GM10847 (cell line): ENCODE data around the gene DOK7.

Experiments
- POLR2A ChIP-seq: IDR thresholded peaks from 2 replicates; pipeline ENCODE4 v1.6.1; 2011; ENCODE audit not compliant: insufficient read length; ENCODE audit errors: extremely low read depth

Gene DOK7

GRCh38 chr4:3463556-3464348 lies 646 bp downstream of the DOK7 start:
- TF ChIP-seq POLR2A: no peak

- TF ChIP-seq POLR2A: no peak
These were observed 1.3 kb downstream of the DOK7 start for GRCh38 chr4:3464349-3464905.

- no peak for TF ChIP-seq POLR2A
These were observed 2.0 kb downstream of the DOK7 start for GRCh38 chr4:3464911-3465697.

GRCh38 chr4:3465698-3466671 lies 2.9 kb downstream of the DOK7 start:
- no peak for TF ChIP-seq POLR2A

GRCh38 chr4:3466691-3467600 lies 3.8 kb downstream of the DOK7 start:
- no peak for TF ChIP-seq POLR2A

GRCh38 chr4:3467601-3468031 lies 4.5 kb downstream of the DOK7 start:
- TF ChIP-seq POLR2A: no peak

- TF ChIP-seq POLR2A: no peak
These were observed 5.0 kb downstream of the DOK7 start for GRCh38 chr4:3468154-3468553.

GRCh38 chr4:3468804-3469203 lies 5.7 kb downstream of the DOK7 start:
- no peak for TF ChIP-seq POLR2A

- no peak for TF ChIP-seq POLR2A
These were observed 6.5 kb downstream of the DOK7 start for GRCh38 chr4:3469386-3470243.

GRCh38 chr4:3470244-3471097 lies 7.4 kb downstream of the DOK7 start:
- no peak for TF ChIP-seq POLR2A

- TF ChIP-seq POLR2A: no peak
These were observed 8.1 kb downstream of the DOK7 start for GRCh38 chr4:3471098-3471760.

GRCh38 chr4:3471886-3472285 lies 8.8 kb downstream of the DOK7 start:
- no peak for TF ChIP-seq POLR2A
